HG03439 (cell line): ENCODE results near the gene IL23R.
A peak's percentile ranks its signal among the peaks of the same experiment; 100 is the strongest.

Experiments
- ATAC-seq: cut with Tn5 transposase; IDR thresholded peaks from one replicate; pipeline ENCODE4 v1.9.1; 2021; ENCODE audit warnings: mild to moderate bottlenecking, moderate library complexity; ENCODE audit not compliant: unreplicated experiment

The IL23R gene

GRCh38 chr1:67294836-67295617 is 128.8 kb downstream of the IL23R start:
- ATAC-seq = no peak

- no peak for ATAC-seq
Measured at GRCh38 chr1:67298762-67299161, 132.5 kb downstream of the IL23R start.

- ATAC-seq = no peak
Measured at GRCh38 chr1:67299296-67299695, 133.0 kb downstream of the IL23R start.

GRCh38 chr1:67300561-67300960 is 134.3 kb downstream of the IL23R start:
- ATAC-seq = no peak

GRCh38 chr1:67304023-67304422 is 137.8 kb downstream of the IL23R start:
- ATAC-seq = no peak

GRCh38 chr1:67306547-67306946 is 140.3 kb downstream of the IL23R start:
- ATAC-seq = no peak

- ATAC-seq = peak; percentile 73
Measured at GRCh38 chr1:67307251-67308060, 141.2 kb downstream of the IL23R start, which contains the start of gene IL12RB2. Gene IL12RB2, plus strand, starts transcription at chr1:67307873. Its CDS starts 12,496 bp downstream, at chr1:67320369.

GRCh38 chr1:67308136-67308535 is 141.9 kb downstream of the IL23R start:
- ATAC-seq = no peak
